Measurements from ENCODE around the gene TIMM17B.
A peak's percentile ranks its signal among the peaks of the same experiment; 100 is the strongest.

TIMM17B gene

DNA sequence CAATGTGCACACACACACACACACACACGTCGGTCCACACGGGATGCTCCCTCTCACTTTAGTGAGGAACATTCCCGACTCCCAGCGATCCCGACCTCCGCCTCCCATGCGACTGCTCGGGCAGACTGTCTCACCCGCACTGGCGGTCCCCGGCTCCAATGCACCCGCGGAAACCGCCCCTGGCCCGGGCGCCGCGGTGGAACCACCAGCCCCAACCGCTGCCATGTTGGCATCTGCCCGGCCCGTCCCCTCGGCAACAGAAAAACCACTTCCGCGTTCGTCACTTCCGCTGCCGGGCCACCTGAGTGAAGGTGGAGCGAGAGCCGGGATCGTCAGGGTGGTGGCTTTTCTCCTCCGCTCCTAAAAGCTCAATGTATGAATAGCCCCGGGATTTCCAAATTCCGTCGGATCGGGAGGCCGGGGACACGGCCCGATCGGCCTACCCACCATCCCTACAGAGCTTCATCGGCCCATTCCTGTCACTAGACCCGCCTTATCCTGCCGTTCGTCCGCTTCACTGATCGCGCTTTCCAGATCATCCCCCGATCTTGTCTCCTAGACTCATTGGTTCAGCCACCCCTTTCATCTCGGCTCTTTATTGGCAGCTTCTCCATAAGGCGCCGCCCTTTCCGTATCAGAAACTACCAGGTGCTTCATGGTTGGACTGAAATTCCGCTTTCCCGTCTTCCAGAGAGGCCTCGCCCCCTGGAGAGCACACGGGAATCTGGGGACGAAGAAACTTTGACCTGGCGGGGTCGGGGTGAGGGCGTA lies 14.0 kb upstream of the TIMM17B start, which contains the start of gene SLC35A2:
Gene SLC35A2 (minus strand): TSS at position 235 of the 771 bp plus-strand sequence. CDS start 10 bp downstream, at position 225.
- peak; percentile 31 for DNase-seq (ENCODE audit: low read depth)
- TF ChIP-seq, protein P1, sequence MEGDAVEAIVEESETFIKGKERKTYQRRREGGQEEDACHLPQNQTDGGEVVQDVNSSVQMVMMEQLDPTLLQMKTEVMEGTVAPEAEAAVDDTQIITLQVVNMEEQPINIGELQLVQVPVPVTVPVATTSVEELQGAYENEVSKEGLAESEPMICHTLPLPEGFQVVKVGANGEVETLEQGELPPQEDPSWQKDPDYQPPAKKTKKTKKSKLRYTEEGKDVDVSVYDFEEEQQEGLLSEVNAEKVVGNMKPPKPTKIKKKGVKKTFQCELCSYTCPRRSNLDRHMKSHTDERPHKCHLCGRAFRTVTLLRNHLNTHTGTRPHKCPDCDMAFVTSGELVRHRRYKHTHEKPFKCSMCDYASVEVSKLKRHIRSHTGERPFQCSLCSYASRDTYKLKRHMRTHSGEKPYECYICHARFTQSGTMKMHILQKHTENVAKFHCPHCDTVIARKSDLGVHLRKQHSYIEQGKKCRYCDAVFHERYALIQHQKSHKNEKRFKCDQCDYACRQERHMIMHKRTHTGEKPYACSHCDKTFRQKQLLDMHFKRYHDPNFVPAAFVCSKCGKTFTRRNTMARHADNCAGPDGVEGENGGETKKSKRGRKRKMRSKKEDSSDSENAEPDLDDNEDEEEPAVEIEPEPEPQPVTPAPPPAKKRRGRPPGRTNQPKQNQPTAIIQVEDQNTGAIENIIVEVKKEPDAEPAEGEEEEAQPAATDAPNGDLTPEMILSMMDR (conservative IDR thresholded peaks at IDR 0.05; ENCODE audit: low read depth, low read length): no peak
- peak within 1 kb of the TSS; percentile 87 for H3K4me3 ChIP-seq (ENCODE audit: low read length)

DNA sequence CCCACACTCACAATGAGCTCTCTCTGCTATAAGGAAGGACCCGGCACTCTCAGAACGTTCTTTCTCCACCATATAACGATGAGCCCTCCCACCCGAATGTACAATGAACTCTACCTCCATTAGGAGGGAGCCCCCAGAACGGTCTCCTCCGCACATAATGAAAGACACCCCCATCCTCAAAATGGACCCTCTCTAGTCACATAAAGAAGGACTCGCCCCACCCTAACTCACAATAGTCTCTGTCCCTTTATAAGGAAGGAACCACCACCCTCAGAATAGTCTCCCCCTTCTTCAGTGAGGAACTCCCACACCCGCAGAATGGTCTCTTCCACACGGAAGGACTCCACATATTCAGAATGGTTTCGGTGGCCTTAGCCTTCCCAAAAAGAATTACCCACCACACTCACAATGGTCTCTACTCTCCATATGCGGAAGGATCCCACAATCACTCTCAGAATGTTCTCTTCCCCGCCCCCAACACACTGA lies 13.4 kb upstream of the TIMM17B start:
- TF ChIP-seq, protein P1 (conservative IDR thresholded peaks at IDR 0.05; ENCODE audit: low read depth, low read length): no peak
- peak overlapping the region; percentile 87 for H3K4me3 ChIP-seq (ENCODE audit: low read length)
- no peak for DNase-seq (ENCODE audit: low read depth)

DNA sequence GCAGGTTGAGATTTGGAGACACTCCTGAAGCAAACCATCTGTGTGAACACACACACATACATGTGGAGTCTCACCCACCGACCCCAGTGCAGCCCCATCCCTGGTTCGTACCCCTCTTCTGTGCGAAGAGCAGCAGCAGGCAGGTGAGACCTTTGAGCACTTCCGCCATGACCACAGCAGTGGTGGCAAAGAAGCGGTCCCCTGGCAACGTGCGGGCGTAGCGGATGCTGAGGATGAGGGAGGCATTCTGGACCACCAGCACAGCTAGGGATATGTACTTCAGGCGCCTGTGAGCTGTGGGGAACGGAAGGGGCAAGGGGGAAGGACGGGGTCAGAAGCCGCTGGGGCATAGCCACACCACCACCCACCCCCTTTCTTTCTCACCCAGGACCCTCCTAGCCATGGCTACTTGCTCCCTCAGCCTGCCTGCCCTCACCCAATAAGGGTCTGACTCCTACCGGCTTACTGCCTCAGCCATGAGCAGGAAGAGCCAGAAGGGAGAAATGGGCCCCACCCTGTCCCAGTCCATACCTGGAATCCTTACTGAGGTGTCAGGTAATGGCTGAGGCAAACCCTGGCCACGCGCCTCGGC lies 12.2 kb upstream of the TIMM17B start:
- DNase-seq (ENCODE audit: low read depth): no peak
- TF ChIP-seq, protein P1 (conservative IDR thresholded peaks at IDR 0.05; ENCODE audit: low read depth, low read length): no peak
- no peak overlapping the region for H3K4me3 ChIP-seq (ENCODE audit: low read length)

DNA sequence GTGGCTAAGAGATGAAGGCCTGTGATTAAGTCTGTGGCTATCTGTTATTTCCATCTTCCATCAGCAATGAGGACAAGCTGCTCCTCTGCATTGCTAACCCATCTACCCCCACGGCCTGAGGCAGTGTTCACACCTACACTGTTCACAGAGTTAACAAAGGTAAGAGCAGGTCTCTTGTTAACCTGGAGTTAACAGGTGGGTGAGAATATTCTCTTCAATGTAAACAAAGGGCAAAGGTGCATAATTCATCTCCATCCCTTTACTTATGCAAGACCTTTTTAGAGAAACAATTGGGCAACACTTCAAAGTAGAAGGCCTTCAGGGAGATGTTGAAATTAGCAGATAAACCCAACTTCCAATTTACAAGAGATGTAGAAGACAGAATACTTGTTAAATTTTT lies 11.0 kb upstream of the TIMM17B start:
- H3K4me3 ChIP-seq (ENCODE audit: low read length): no peak overlapping the region
- DNase-seq (ENCODE audit: low read depth): no peak
- TF ChIP-seq, protein P1 (conservative IDR thresholded peaks at IDR 0.05; ENCODE audit: low read depth, low read length): no peak

DNA sequence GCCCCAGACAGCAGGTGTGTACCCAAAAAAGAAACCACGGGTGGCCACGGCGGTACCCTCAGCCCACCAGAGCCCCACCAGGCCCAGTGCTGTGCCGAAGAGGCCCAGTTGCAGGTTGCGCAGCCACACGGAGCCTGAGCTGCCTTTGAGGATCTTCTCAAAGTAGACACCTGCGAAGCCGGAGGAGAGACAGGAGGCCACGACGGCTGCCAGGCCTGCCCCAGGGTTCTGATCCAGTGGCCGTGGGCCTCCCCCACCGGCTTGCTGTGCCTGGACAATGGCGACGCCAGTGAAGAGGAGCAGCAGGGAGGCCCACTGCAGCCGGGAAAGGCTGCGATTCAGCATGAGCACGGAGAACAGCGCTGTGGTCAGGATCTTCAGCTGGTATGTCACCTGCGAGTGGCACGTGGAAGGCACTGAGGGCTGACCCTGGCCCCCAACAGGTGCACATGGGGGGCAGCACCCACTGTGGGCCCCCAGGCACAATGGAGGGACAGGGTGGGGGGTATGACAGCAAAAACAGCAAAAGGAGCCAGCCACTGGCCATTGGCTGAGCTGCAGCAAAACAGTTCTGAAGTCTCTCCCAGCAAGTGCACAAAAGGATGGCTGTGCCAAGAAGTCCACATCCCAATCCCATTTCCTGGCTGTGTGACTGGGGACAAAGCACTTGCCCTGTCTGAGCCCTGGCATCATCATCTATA lies 7.7 kb upstream of the TIMM17B start:
- no peak overlapping the region for H3K4me3 ChIP-seq (ENCODE audit: low read length)
- TF ChIP-seq, protein P1 (conservative IDR thresholded peaks at IDR 0.05; ENCODE audit: low read depth, low read length): no peak
- no peak for DNase-seq (ENCODE audit: low read depth)

DNA sequence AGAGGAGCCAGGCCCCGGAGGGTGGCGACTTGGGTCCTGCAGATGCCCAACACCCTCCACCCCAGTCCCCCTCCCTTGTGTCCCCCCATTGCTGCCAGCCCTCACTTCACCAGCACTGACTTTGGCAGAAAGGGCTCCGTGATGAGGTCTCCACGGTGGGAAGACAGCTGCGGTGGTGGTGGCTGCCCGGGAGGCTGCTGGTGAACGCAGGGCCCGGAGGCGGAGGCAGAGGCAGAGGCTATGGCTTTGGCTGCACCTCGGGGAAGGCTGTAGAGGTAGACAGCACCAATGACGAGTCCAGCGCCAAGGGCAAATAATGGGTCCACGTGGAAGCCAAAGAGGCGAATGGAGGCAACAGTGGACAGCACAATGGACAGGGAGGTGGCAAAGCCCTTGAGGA lies 7.1 kb upstream of the TIMM17B start:
- no peak overlapping the region for H3K4me3 ChIP-seq (ENCODE audit: low read length)
- TF ChIP-seq, protein P1 (conservative IDR thresholded peaks at IDR 0.05; ENCODE audit: low read depth, low read length): no peak
- DNase-seq (ENCODE audit: low read depth): no peak

Data from retinal pigment epithelial cell (primary cell).